K562 (cell line): ENCODE results near the gene SEMA3F. TPM values are rescaled to one million over a fixed set of nuclear protein-coding genes. Genes with fewer than 3 reads are reported as not detected.

ENCODE experiments used
- CHD1 ChIP-seq: fragments of 200-600 bp; sonication (generic); IDR thresholded peaks from one replicate; pipeline ENCODE4 v1.6.1; 2012; ENCODE audit warnings: mild to moderate bottlenecking, moderate library complexity, low read length, inconsistent platforms
- KAT7 ChIP-seq: sonication (generic); formaldehyde crosslinking; IDR thresholded peaks from 2 replicates; pipeline ENCODE4 v1.8.0; 2022; ENCODE audit warnings: missing genetic modification reagents, mild to moderate bottlenecking, borderline replicate concordance
- KLF1 ChIP-seq: fragments of 450-650 bp; IDR thresholded peaks from 2 replicates; pipeline ENCODE4 v1.6.1; 2016; ENCODE audit warnings: missing genetic modification characterization, missing compliant biosample characterization
- LEF1 ChIP-seq: fragments of 450-650 bp; IDR thresholded peaks from 2 replicates; pipeline ENCODE4 v1.6.1; 2016; ENCODE audit warnings: mild to moderate bottlenecking
- PHTF2 ChIP-seq: fragments of 250-450 bp; sonication (Bioruptor Pico); IDR thresholded peaks from 2 replicates; pipeline ENCODE4 v1.5.0; 2021; ENCODE audit warnings: mild to moderate bottlenecking
- POLR2AphosphoS5 ChIP-seq: IDR thresholded peaks from 2 replicates; pipeline ENCODE4 v1.6.1; 2011; ENCODE audit warnings: mild to moderate bottlenecking, low read depth, low read length, moderate library complexity; ENCODE audit not compliant: control insufficient read depth, insufficient read depth
- POLR2G ChIP-seq: fragments of 200-400 bp; formaldehyde crosslinking; IDR thresholded peaks from 2 replicates; pipeline ENCODE4 v1.6.1; 2017; ENCODE audit warnings: low read depth, mild to moderate bottlenecking, antibody characterized with exemption, low read length, moderate library complexity
- PURB ChIP-seq: sonication (generic); formaldehyde crosslinking; IDR thresholded peaks from 2 replicates; pipeline ENCODE4 v1.9.0; 2021; ENCODE audit warnings: low read depth, mild to moderate bottlenecking, missing genetic modification reagents
- TFAM ChIP-seq: fragments of 250-450 bp; sonication (Bioruptor Pico); conservative IDR thresholded peaks from 2 replicates; pipeline ENCODE4 v1.5.0; 2021; ENCODE audit warnings: mild to moderate bottlenecking, moderate library complexity
- THAP7 ChIP-seq: fragments of 250-450 bp; sonication (Bioruptor Pico); IDR thresholded peaks from 2 replicates; pipeline ENCODE4 v1.5.0; 2021
- ZC3H8 ChIP-seq: fragments of 450-650 bp; IDR thresholded peaks from 2 replicates; pipeline ENCODE4 v1.6.1; 2017
- ZNF146 ChIP-seq: IDR thresholded peaks from one replicate; pipeline ENCODE4 v1.6.1; 2018; ENCODE audit warnings: missing compliant biosample characterization; ENCODE audit not compliant: unreplicated experiment
- ZNF76 ChIP-seq: fragments of 250-450 bp; sonication (Bioruptor Pico); IDR thresholded peaks from 2 replicates; pipeline ENCODE4 v1.4.0; 2020; ENCODE audit warnings: mild to moderate bottlenecking, moderate library complexity, borderline replicate concordance
- polyA plus RNA-seq, 8 experiments: library from polyadenylated mRNA; depleted of rRNA in 4 of 8; stranded (reverse) in 5 of 8; unstranded in 3 of 8; fragments of >200 nt; fragmentation: Nextera tagmentation in 2 of 8; fragmentation: Illumina TruSeq in 1 of 8; extraction: Ambion mirVana in 2 of 8; extraction: Trizol in 1 of 8; gene quantifications; 2 replicates each; pipeline versions ENCODE4 v1.2.1 to v1.2.3, GENCODE V29; 2011 to 2014; ENCODE audit warnings: inconsistent platforms in 1 of 8, missing spikeins in 1 of 8
- total RNA-seq, 7 experiments: library from RNA; depleted of rRNA in 6 of 7; stranded (reverse); fragments of >200 nt in 6 of 7; fragmentation: Illumina TruSeq in 2 of 7; extraction: Trizol in 2 of 7; gene quantifications; 2 replicates each; pipeline versions ENCODE4 v1.2.1 to v1.2.3, GENCODE V29; 2011 to 2021; ENCODE audit warnings: low replicate concordance in 1 of 7
- TF ChIP-seq, protein P1 (sequence below): fragments of 450-650 bp; IDR thresholded peaks from 2 replicates; pipeline ENCODE4 v1.6.1; 2016; ENCODE audit warnings: antibody characterized with exemption
- TF ChIP-seq, protein P2 (sequence below), 2 experiments: fragments of 450-650 bp; formaldehyde crosslinking in 1 of 2; IDR thresholded peaks; 2 replicates each; pipeline versions ENCODE4 v1.4.0 to v1.6.1; 2014 to 2020; ENCODE audit warnings: mild to moderate bottlenecking in 2 of 2, borderline replicate concordance in 1 of 2, low read depth in 1 of 2

Gene SEMA3F
- total and polyA plus RNA-seq, 9 of the 15 experiments (the other 6 are each of a cell fraction or from before 2014, with no cell fraction given) = 0.58 to 3.0 (median 2.0) TPM; not detected in 2

GRCh38 chr3:50227390-50228183, 72.5 kb downstream of the SEMA3F start (continued):
- TF ChIP-seq, protein P1, sequence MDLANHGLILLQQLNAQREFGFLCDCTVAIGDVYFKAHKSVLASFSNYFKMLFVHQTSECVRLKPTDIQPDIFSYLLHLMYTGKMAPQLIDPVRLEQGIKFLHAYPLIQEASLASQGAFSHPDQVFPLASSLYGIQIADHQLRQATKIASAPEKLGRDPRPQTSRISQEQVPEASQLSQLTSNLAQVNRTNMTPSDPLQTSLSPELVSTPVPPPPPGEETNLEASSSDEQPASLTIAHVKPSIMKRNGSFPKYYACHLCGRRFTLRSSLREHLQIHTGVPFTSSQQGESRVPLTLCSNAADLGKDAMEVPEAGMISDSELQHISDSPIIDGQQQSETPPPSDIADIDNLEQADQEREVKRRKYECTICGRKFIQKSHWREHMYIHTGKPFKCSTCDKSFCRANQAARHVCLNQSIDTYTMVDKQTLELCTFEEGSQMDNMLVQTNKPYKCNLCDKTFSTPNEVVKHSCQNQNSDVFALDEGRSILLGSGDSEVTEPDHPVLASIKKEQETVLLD = 0 out of 2 replicates have a peak, but pooled peaks have one; percentile 22
- TF ChIP-seq ZNF146 (CRISPR knock-in tag) (no peak), POLR2AphosphoS5 (no peak), LEF1 (no peak), PURB (no peak), KLF1 (tag) (no peak), PHTF2 (CRISPR knock-in tag) (no peak), CHD1 (no peak), POLR2G (peak; percentile 68), ZC3H8 (no peak), TFAM (CRISPR knock-in tag) (no peak), THAP7 (CRISPR knock-in tag) (no peak), ZNF76 (CRISPR knock-in tag) (no peak), KAT7 (CRISPR knock-in tag) (peak; percentile 74; the same call in 1 of the 2 replicates)
- TF ChIP-seq, protein P2, sequence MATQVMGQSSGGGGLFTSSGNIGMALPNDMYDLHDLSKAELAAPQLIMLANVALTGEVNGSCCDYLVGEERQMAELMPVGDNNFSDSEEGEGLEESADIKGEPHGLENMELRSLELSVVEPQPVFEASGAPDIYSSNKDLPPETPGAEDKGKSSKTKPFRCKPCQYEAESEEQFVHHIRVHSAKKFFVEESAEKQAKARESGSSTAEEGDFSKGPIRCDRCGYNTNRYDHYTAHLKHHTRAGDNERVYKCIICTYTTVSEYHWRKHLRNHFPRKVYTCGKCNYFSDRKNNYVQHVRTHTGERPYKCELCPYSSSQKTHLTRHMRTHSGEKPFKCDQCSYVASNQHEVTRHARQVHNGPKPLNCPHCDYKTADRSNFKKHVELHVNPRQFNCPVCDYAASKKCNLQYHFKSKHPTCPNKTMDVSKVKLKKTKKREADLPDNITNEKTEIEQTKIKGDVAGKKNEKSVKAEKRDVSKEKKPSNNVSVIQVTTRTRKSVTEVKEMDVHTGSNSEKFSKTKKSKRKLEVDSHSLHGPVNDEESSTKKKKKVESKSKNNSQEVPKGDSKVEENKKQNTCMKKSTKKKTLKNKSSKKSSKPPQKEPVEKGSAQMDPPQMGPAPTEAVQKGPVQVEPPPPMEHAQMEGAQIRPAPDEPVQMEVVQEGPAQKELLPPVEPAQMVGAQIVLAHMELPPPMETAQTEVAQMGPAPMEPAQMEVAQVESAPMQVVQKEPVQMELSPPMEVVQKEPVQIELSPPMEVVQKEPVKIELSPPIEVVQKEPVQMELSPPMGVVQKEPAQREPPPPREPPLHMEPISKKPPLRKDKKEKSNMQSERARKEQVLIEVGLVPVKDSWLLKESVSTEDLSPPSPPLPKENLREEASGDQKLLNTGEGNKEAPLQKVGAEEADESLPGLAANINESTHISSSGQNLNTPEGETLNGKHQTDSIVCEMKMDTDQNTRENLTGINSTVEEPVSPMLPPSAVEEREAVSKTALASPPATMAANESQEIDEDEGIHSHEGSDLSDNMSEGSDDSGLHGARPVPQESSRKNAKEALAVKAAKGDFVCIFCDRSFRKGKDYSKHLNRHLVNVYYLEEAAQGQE (IDR thresholded peaks at IDR 0.05; ENCODE audit: borderline replicate concordance) = peak; percentile 92
- TF ChIP-seq, protein P2 (CRISPR knock-in tag; IDR thresholded peaks at IDR 0.05; ENCODE audit: low read depth) = no peak
